ENCODE results near the gene RAB27B.

DNA sequence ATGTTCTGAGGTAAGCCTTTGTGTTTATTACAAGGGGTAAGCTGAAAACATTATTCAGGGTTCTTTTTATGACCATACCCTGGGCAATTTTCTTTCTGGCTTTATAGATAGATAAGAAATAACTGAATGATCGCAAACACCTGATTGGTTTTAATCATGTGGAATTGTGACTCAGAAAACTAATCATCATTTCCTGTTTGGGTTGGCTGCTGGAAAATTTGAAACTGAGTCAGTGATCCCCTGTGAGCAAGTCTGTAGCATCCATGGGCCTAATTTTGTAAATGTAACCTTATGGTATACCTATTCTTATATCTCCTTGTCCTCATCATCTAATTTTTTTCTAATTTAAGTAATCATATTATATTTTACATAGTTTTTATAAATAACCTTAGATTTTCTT, 96.7 kb downstream of the RAB27B start:
- TF ChIP-seq POLR2A (IDR thresholded peaks at IDR 0.05): no peak
- TF ChIP-seq, protein P1, sequence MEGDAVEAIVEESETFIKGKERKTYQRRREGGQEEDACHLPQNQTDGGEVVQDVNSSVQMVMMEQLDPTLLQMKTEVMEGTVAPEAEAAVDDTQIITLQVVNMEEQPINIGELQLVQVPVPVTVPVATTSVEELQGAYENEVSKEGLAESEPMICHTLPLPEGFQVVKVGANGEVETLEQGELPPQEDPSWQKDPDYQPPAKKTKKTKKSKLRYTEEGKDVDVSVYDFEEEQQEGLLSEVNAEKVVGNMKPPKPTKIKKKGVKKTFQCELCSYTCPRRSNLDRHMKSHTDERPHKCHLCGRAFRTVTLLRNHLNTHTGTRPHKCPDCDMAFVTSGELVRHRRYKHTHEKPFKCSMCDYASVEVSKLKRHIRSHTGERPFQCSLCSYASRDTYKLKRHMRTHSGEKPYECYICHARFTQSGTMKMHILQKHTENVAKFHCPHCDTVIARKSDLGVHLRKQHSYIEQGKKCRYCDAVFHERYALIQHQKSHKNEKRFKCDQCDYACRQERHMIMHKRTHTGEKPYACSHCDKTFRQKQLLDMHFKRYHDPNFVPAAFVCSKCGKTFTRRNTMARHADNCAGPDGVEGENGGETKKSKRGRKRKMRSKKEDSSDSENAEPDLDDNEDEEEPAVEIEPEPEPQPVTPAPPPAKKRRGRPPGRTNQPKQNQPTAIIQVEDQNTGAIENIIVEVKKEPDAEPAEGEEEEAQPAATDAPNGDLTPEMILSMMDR (IDR thresholded peaks at IDR 0.05 in 4 of 5, conservative IDR thresholded peaks at IDR 0.05 in 1 of 5): no peak
